ENCODE measurements around the gene AHR. TPM values are rescaled to one million over a fixed set of nuclear protein-coding genes. Genes with fewer than 3 reads are reported as not detected.

The AHR gene
- total RNA-seq, 1 experiment from 2014 or later, result 13.5 TPM

- Histone ChIP-seq H3K36me3 (ENCODE audit: insufficient read depth, low read length, poor library complexity, severe bottlenecking) (no peaks in the 10 kb centered on the region), H3K4me1 (ENCODE audit: insufficient read depth, low read length, poor library complexity, severe bottlenecking) (peaks cover 26% of the 10 kb centered on the region), H3K27ac (ENCODE audit: low read depth, low read length, poor library complexity, severe bottlenecking) (no peak overlapping the region), H3K4me3 (ENCODE audit: low read depth, low read length, poor library complexity, severe bottlenecking) (peak overlapping the region; percentile 76), H3K27me3 (replicated peaks; ENCODE audit: insufficient read depth, low read depth, low read length, poor library complexity) (peaks cover 14% of the 10 kb centered on the region), H3K9me3 (ENCODE audit: low read depth, low read length, poor library complexity, severe bottlenecking) (no peaks in the 10 kb centered on the region)
- no peak for TF ChIP-seq CTCF (conservative IDR thresholded peaks at IDR 0.05; ENCODE audit: low read depth, low read length)
- TF ChIP-seq EZH2 (IDR thresholded peaks at IDR 0.05; ENCODE audit: borderline replicate concordance, low read depth, low read length, poor library complexity, severe bottlenecking), result no peak
- ChIA-PET POLR2A (ENCODE audit: low non-redundant PET) (interaction anchor here (0.6 kb wide), 1 partner anchor 355 kb away, joined by 6 read pairs; no protein-coding TSS in a partner anchor), CTCF (interaction anchor here (0.6 kb wide), 1 partner anchor 91 kb away, joined by 3 read pairs; no protein-coding TSS in a partner anchor)
- DNase-seq (ENCODE audit: low spot score), result no peak
- intact Hi-C loops (cut with micrococcal nuclease; ENCODE audit: unreplicated experiment), result loop anchor here (10.0 kb wide), 2 partner anchors 375 to 1045 kb away; no protein-coding TSS in a partner anchor
- TSS peak; percentile 48 for BruUV-seq (replicated peaks)
Observed at GRCh38 chr7:17300012-17300411, 1.6 kb downstream of the AHR start.

DNA sequence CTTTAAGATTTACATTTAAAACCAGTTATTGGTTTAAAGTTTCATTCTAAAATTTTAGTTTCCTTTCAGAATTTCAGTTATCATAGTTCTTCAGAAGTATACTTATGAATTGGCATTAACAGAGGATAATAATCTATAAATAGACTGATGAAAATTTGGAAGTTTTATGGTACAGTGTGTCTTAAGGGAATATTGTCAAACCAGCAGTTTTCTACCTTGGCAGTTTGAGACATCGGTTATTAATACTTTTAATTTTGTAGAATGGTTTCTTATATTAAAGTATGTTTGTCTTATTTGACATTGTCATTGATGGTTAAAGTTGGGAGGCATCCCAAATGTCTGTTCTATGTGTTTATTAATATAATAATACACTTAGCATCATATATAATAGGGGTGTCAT, 2.0 kb downstream of the AHR start:
- intact Hi-C loops (cut with micrococcal nuclease; ENCODE audit: unreplicated experiment), result loop anchor here (10.0 kb wide), 2 partner anchors 376 to 1044 kb away; no protein-coding TSS in a partner anchor
- Histone ChIP-seq H3K27me3 (replicated peaks; ENCODE audit: insufficient read depth, low read depth, low read length, poor library complexity) (peaks cover 10% of the 10 kb centered on the region), H3K4me3 (ENCODE audit: low read depth, low read length, poor library complexity, severe bottlenecking) (peak overlapping the region; percentile 76), H3K27ac (ENCODE audit: low read depth, low read length, poor library complexity, severe bottlenecking) (no peak overlapping the region), H3K36me3 (ENCODE audit: insufficient read depth, low read length, poor library complexity, severe bottlenecking) (no peaks in the 10 kb centered on the region), H3K9me3 (ENCODE audit: low read depth, low read length, poor library complexity, severe bottlenecking) (no peaks in the 10 kb centered on the region), H3K4me1 (ENCODE audit: insufficient read depth, low read length, poor library complexity, severe bottlenecking) (peaks cover 30% of the 10 kb centered on the region)
- BruUV-seq (replicated peaks), result no TSS peak
- POLR2A ChIA-PET (ENCODE audit: low non-redundant PET), result no interaction called here
- DNase-seq (ENCODE audit: low spot score), result no peak
- CTCF ChIA-PET, result interaction anchor here (0.5 kb wide), 1 partner anchor 695 kb away, joined by 7 read pairs; no protein-coding TSS in a partner anchor
- no peak for TF ChIP-seq CTCF (conservative IDR thresholded peaks at IDR 0.05; ENCODE audit: low read depth, low read length)
- TF ChIP-seq EZH2 (IDR thresholded peaks at IDR 0.05; ENCODE audit: borderline replicate concordance, low read depth, low read length, poor library complexity, severe bottlenecking), result no peak

- BruUV-seq (replicated peaks), result no TSS peak
- POLR2A ChIA-PET (ENCODE audit: low non-redundant PET), result no interaction called here
- no peaks in the 10 kb centered on the region for H3K36me3 ChIP-seq (ENCODE audit: insufficient read depth, low read length, poor library complexity, severe bottlenecking)
- no peaks in the 10 kb centered on the region for H3K9me3 ChIP-seq (ENCODE audit: low read depth, low read length, poor library complexity, severe bottlenecking)
- intact Hi-C loops (cut with micrococcal nuclease; ENCODE audit: unreplicated experiment), result loop anchor here (2.0 to 10.0 kb wide), 3 partner anchors 345 to 1043 kb away; no protein-coding TSS in a partner anchor
- no peak overlapping the region for H3K27ac ChIP-seq (ENCODE audit: low read depth, low read length, poor library complexity, severe bottlenecking)
- CTCF ChIA-PET, result interaction anchor here (0.6 to 1.2 kb wide), 4 partner anchors 27 to 410 kb away, joined by 3 to 8 read pairs (median 4); no protein-coding TSS in a partner anchor
- peak overlapping the region; percentile 9 for H3K4me3 ChIP-seq (ENCODE audit: low read depth, low read length, poor library complexity, severe bottlenecking)
- H3K27me3 ChIP-seq (replicated peaks; ENCODE audit: insufficient read depth, low read depth, low read length, poor library complexity), result no peaks in the 10 kb centered on the region
- DNase-seq (ENCODE audit: low spot score), result peak; percentile 63
- peaks cover 34% of the 10 kb centered on the region for H3K4me1 ChIP-seq (ENCODE audit: insufficient read depth, low read length, poor library complexity, severe bottlenecking)
- TF ChIP-seq CTCF (conservative IDR thresholded peaks at IDR 0.05; ENCODE audit: low read depth, low read length), result peak; percentile 75
- TF ChIP-seq EZH2 (IDR thresholded peaks at IDR 0.05; ENCODE audit: borderline replicate concordance, low read depth, low read length, poor library complexity, severe bottlenecking), result no peak
Observed at GRCh38 chr7:17301471-17302456, 3.3 kb downstream of the AHR start.
